Ovary (tissue), 10 donors: Measurements from ENCODE around the gene NPFFR2. TPM values are rescaled to one million over a fixed set of nuclear protein-coding genes. Genes with fewer than 3 reads are reported as not detected.

ENCODE experiments used
- DNase-seq, 5 donors: peaks; one replicate each; pipeline ENCODE4 v3.0.0-alpha.2; 2019 to 2020
- H3K27ac ChIP-seq, 2 donors: fragments of 200-600 bp; one replicate each; pipeline versions ENCODE4 v1.5.1 to v1.8.0; 2019 to 2022
- H3K27me3 ChIP-seq: fragments of 200-600 bp; one replicate; pipeline ENCODE4 v1.8.0; 2022
- H3K36me3 ChIP-seq: fragments of 200-600 bp; sonication (generic); one replicate; pipeline ENCODE4 v1.5.1; 2019
- H3K4me1 ChIP-seq: one replicate; pipeline ENCODE4 v1.8.1; 2013; ENCODE audit warnings: mild to moderate bottlenecking, moderate library complexity; ENCODE audit not compliant: insufficient read depth
- H3K4me3 ChIP-seq: fragments of 200-600 bp; sonication (generic); one replicate; pipeline ENCODE4 v1.5.1; 2017
- H3K9me3 ChIP-seq, 2 donors: fragments of 200-600 bp in 1 of 2; sonication (generic) in 1 of 2; one replicate each; pipeline versions ENCODE4 v1.5.1 to v1.8.1; 2013 to 2019; ENCODE audit warnings: mild to moderate bottlenecking in 1 of 2, moderate library complexity in 1 of 2
- EP300 ChIP-seq: sonication (generic); formaldehyde crosslinking; IDR thresholded peaks from one replicate; pipeline ENCODE4 v1.6.1; 2017; ENCODE audit warnings: antibody characterized with exemption
- POLR2A ChIP-seq: fragments of 450-650 bp; IDR thresholded peaks from one replicate; pipeline ENCODE4 v1.6.1; 2017; ENCODE audit warnings: antibody characterized with exemption, mild to moderate bottlenecking, moderate library complexity
- WGBS, 3 donors: extraction: QIAGEN DNeasy Blood & Tissue Kit in 1 of 3; methylation state at CpG; one replicate each; pipeline versions ENCODE4 v1.1.5 to v1.1.7; 2013 to 2017; 5-methylcytosine and 5-hydroxymethylcytosine counted together
- intact Hi-C, 4 donors: fragments of 100-400 bp; cut with DNase I; formaldehyde crosslinking; loops; one replicate each; pipeline versions ENCODE4 v1.11.0 to v1.15.1; 2022 to 2023
- long read RNA-seq, 3 donors: library from polyadenylated mRNA in 2 of 3; unstranded in 2 of 3; transcript quantifications; one replicate each; pipeline ENCODE4 v2.0.0 and lab custom pipeline, GENCODE V29; 2021 to 2026
- polyA plus RNA-seq, 2 donors: library from polyadenylated mRNA; stranded (reverse); fragments of 200-250 nt in 1 of 2; fragments of 350-450 nt in 1 of 2; fragmentation: Illumina TruSeq in 1 of 2; extraction: RNeasy Lipid Tissue Mini Kit (QIAGEN cat#74804) in 1 of 2; gene quantifications; one replicate each; pipeline ENCODE4 v1.2.3, GENCODE V29; 2013 to 2014
- total RNA-seq, 7 donors: library from RNA; depleted of rRNA in 2 of 7; stranded (reverse); fragments of >200 nt in 2 of 7; fragmentation: NEBNext Ultra II Directional in 3 of 7; extraction: Animal tissue kit (Norgen Biotek cat#: 25700) in 3 of 7; gene quantifications; one replicate each; pipeline versions ENCODE4 v1.1.0 to v1.2.4, GENCODE V29; 2016 to 2023
- TF ChIP-seq, protein P1 (sequence below), 3 donors: fragments of 450-650 bp in 2 of 3; fragments of 200-600 bp in 1 of 3; IDR thresholded peaks; one replicate each; pipeline versions ENCODE4 v1.5.1 to v1.8.0; 2016 to 2022; ENCODE audit warnings: antibody characterized with exemption in 3 of 3, mild to moderate bottlenecking in 1 of 3
- donor health status: DM: no; HTN: no; CAD: no; lungs with moderate emphysema.
- donor health status: DM: no; HTN: no; CAD: no.
- donor health status: Bipolar disorder and iron deficiency.
- donor health status: DM: yes; HTN: yes; CAD: no.
- donor health status: DM: no; HTN: no; CAD: no.
- donor health status: DM: yes; HTN: yes; CAD: no.

NPFFR2 gene
- under 1 TPM in 1 of 7 donors, not detected in 6; 0.20 TPM for total RNA-seq
- polyA plus RNA-seq, result not detected
- long read RNA-seq, donor 1, result 0 reads
- long read RNA-seq, donor 2, result 0 reads
- long read RNA-seq, donor 3, result 0 reads

DNA sequence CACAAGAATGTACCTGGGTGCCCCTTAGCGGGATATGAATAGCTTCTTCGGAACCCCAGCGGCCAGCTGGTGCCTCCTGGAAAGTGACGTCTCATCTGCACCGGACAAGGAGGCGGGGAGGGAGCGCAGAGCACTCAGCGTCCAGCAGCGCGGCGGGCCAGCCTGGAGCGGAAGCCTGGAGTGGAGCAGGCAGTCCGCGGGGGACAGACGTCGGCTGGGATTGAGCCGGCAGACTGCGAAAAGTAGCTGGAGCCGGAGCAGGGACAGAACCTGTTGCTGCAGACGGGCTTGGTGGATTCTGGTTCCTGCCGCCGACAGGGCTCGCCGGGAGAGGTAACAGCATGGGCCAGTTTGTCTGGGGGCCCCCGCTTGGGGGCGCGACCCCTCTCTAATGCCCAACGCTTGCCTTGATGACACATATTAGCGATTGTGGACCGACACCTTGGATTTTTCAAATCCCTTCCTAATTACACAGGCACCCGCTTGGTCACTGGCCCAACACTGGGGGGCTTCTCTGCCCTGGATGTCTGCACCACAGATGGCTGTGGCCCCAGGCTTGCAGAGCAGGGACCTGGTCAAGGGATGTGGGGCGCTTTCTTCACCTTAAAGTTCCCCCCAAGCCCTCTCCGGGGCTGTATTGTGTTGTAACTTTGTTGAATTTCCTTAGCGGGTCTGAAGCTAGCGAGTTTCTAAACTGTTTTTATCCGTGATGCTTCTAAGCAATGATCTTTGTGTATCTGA lies at the start of gene NPFFR2:
Gene NPFFR2, plus strand, starts transcription at position 133 of the 741 bp plus-strand sequence. CDS start 96,592 bp downstream, outside the sequence.
- Histone ChIP-seq H3K27ac (no peak within 1 kb of the TSS), H3K9me3 (no peaks in the 10 kb centered on the region), H3K4me3 (no peak within 1 kb of the TSS), H3K36me3 (no peaks in the 10 kb centered on the region), H3K27me3 (no peaks in the 10 kb centered on the region), H3K4me1 (no peaks in the 10 kb centered on the region)
- WGBS, 3 donors, result 8 to 32% (median 19%) methylated on average over 36 of the region's 36 CpGs
- DNase-seq, result no peak
- intact Hi-C loops, result no loop called here
- TF ChIP-seq POLR2A (no peak), EP300 (no peak)
- TF ChIP-seq, protein P1, sequence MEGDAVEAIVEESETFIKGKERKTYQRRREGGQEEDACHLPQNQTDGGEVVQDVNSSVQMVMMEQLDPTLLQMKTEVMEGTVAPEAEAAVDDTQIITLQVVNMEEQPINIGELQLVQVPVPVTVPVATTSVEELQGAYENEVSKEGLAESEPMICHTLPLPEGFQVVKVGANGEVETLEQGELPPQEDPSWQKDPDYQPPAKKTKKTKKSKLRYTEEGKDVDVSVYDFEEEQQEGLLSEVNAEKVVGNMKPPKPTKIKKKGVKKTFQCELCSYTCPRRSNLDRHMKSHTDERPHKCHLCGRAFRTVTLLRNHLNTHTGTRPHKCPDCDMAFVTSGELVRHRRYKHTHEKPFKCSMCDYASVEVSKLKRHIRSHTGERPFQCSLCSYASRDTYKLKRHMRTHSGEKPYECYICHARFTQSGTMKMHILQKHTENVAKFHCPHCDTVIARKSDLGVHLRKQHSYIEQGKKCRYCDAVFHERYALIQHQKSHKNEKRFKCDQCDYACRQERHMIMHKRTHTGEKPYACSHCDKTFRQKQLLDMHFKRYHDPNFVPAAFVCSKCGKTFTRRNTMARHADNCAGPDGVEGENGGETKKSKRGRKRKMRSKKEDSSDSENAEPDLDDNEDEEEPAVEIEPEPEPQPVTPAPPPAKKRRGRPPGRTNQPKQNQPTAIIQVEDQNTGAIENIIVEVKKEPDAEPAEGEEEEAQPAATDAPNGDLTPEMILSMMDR (IDR thresholded peaks at IDR 0.05), result no peak

DNA sequence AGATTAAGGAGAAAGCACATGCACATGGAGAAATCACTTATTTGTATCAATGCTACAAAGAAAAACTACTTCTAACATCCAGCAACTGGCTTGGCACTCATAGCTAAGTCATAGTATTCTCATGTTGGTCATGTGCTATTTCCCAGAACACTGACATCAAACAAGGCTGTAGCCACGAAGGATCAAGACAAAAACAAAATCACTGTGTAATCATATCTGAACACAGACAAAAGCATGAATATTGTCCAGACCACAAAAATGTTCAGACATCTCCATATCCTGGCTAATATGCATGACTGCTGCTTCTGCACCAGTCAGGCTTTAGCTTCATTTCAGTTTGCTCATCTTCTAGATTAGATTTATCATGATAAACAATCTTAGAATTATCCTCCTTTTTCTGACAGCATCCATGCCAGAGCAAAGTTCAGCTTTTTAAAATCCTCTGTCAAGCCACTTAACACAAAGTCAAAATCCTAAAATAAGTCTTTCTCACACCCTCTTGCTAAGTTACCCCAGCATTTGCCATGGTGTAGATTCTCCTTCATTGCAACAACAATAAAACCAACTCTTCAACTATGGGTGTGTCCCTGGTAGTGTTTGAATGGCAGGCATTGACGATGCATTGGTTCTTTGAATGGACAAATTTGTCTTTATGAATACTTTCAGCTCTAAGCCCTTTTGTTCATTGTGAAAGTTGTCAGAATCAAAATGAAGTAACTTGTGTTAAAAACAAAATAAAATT lies 39.1 kb upstream of the NPFFR2 start:
- Histone ChIP-seq H3K27me3 (no peaks in the 10 kb centered on the region), H3K36me3 (no peaks in the 10 kb centered on the region), H3K27ac (no peak overlapping the region), H3K9me3 (peaks cover 0 to 4% of the 10 kb centered on the region in 2 donors), H3K4me1 (no peaks in the 10 kb centered on the region), H3K4me3 (no peak overlapping the region)
- TF ChIP-seq, protein P1 (IDR thresholded peaks at IDR 0.05), result no peak
- TF ChIP-seq EP300 (no peak), POLR2A (no peak)
- DNase-seq, result no peak
- WGBS, 3 donors, result 42 to 54% (median 52%) methylated on average over 2 of the region's 2 CpGs
- intact Hi-C loops, result no loop called here

DNA sequence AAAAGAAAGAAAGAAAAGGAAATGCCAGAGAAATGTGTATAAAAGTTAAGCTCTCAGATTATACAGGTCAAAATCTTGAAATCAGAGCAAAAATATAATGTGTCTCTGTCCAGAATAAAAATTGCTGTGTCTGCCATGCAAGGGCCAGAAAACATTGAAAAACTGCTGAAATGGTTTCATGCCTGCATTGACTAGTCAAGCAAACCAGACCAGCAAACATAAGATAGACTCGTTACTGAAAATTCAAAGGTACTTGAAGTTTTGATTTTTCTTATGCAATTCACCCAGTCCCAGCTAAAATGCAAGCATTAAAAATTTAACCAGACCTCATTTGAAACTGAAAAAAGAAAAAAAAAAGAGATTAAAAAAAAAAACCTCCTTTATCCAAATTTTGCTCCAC lies 37.2 kb upstream of the NPFFR2 start:
- Histone ChIP-seq H3K36me3 (no peaks in the 10 kb centered on the region), H3K4me3 (no peak overlapping the region), H3K27me3 (no peaks in the 10 kb centered on the region), H3K9me3 (peaks cover 0 to 4% of the 10 kb centered on the region in 2 donors), H3K4me1 (no peaks in the 10 kb centered on the region), H3K27ac (no peak overlapping the region)
- no peak for DNase-seq
- TF ChIP-seq EP300 (no peak), POLR2A (no peak)
- TF ChIP-seq, protein P1 (IDR thresholded peaks at IDR 0.05), result no peak
- WGBS, 3 donors, result 83 to 86% (median 84%) methylated on average over 1 of the region's 1 CpG
- intact Hi-C loops, result no loop called here

DNA sequence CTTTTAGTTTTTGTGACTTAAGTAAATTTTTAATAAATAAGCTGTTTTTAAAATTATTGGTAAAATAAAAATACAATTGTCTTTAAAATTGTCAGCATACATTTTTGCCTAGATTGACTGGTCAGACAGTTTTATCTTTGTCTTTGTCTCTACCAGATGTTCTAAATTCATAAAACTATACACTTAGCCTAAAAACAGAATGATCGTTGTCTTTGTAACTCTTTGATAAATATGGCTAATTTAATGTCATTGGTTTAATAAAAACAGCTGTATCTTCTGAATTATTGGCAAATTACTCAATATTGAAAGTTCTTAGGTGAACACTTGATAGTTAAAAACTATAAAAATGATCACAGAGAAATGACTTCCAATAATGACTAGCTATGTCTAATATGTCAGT lies 36.5 kb upstream of the NPFFR2 start:
- no peak overlapping the region for H3K27ac ChIP-seq
- no peak for DNase-seq
- intact Hi-C loops, result no loop called here
- no peak overlapping the region for H3K4me3 ChIP-seq
- no peaks in the 10 kb centered on the region for H3K27me3 ChIP-seq
- H3K36me3 ChIP-seq, result no peaks in the 10 kb centered on the region
- TF ChIP-seq EP300, result no peak
- TF ChIP-seq, protein P1 (IDR thresholded peaks at IDR 0.05), result no peak
- no peak for TF ChIP-seq POLR2A
- H3K4me1 ChIP-seq, result no peaks in the 10 kb centered on the region
- H3K9me3 ChIP-seq, result peaks cover 0 to 4% of the 10 kb centered on the region in 2 donors
- WGBS, 3 donors, result 83 to 93% (median 91%) methylated on average over 1 of the region's 1 CpG
